SU-DHL-6 (cell line): ENCODE results near the gene SPATA33.
"Not testable (repeated sequence)": the region's sequence is repeated elsewhere in the genome, so short reads cannot be mapped to it uniquely, and the experiment has no call there.

ENCODE experiments used
- H2AFZ ChIP-seq: fragments of 200-600 bp; sonication (generic); 2 replicates; pipeline ENCODE4 v1.6.1; 2014; ENCODE audit warnings: low read depth, mild to moderate bottlenecking, moderate library complexity, mixed read lengths, antibody characterized with exemption, low read length; ENCODE audit not compliant: severe bottlenecking
- H3F3A ChIP-seq: fragments of 200-600 bp; shearing (Covaris generic); 2 replicates; pipeline ENCODE4 v1.6.0; 2016; ENCODE audit warnings: antibody characterized with exemption, mild to moderate bottlenecking; ENCODE audit not compliant: insufficient read depth
- H3K27ac ChIP-seq: fragments of 200-600 bp; sonication (generic); 2 replicates; pipeline ENCODE4 v1.5.1; 2016; ENCODE audit warnings: low read depth, mild to moderate bottlenecking, low read length, moderate library complexity, mixed read lengths
- H3K27me3 ChIP-seq: fragments of 200-600 bp; sonication (generic), shearing (Covaris generic); 2 replicates; pipeline ENCODE4 v1.6.0; 2014; ENCODE audit warnings: mild to moderate bottlenecking, low read length
- H3K36me3 ChIP-seq: fragments of 200-600 bp; sonication (generic); 2 replicates; pipeline ENCODE4 v1.6.1; 2014; ENCODE audit warnings: mild to moderate bottlenecking, low read length, mixed read lengths
- H3K4me2 ChIP-seq: fragments of 300-600, 200-600 bp; shearing (Covaris generic), sonication (generic); 2 replicates; pipeline ENCODE4 v1.6.0; 2014; ENCODE audit warnings: low read length, low read depth, mild to moderate bottlenecking; ENCODE audit not compliant: poor library complexity, severe bottlenecking
- H3K4me3 ChIP-seq: fragments of 200-600 bp; sonication (generic); 2 replicates; pipeline ENCODE4 v1.5.1; 2014; ENCODE audit warnings: antibody characterized with exemption, low read length, mild to moderate bottlenecking, mixed read lengths; ENCODE audit not compliant: insufficient read depth, poor library complexity, severe bottlenecking
- H3K79me2 ChIP-seq: fragments of 200-600 bp; sonication (generic); 2 replicates; pipeline ENCODE4 v1.6.1; 2014; ENCODE audit warnings: mild to moderate bottlenecking, low read length, moderate library complexity; ENCODE audit not compliant: insufficient read depth
- H3K9ac ChIP-seq: fragments of 200-600 bp; sonication (generic); 2 replicates; pipeline ENCODE4 v1.7.0; 2014; ENCODE audit warnings: mild to moderate bottlenecking, low read length
- H3K9me2 ChIP-seq: fragments of 200-600 bp; sonication (generic); replicated peaks from 2 replicates; pipeline ENCODE4 v1.6.1; 2014; ENCODE audit warnings: low read length; ENCODE audit not compliant: insufficient read depth
- H3K9me3 ChIP-seq: fragments of 200-600 bp; sonication (generic); 2 replicates; pipeline ENCODE4 v1.6.1; 2014; ENCODE audit warnings: low read length, mixed read lengths; ENCODE audit not compliant: insufficient read depth
- H4K20me1 ChIP-seq: fragments of 200-600 bp; sonication (generic); 2 replicates; pipeline ENCODE4 v1.6.1; 2014; ENCODE audit warnings: low read depth, mild to moderate bottlenecking, antibody characterized with exemption, low read length, moderate library complexity, mixed read lengths
- EZH2phosphoT487 ChIP-seq: fragments of 200-600 bp; sonication (generic), shearing (Covaris generic); conservative IDR thresholded peaks from 2 replicates; pipeline ENCODE4 v1.6.1; 2018; ENCODE audit warnings: mild to moderate bottlenecking, antibody characterized with exemption, low read length, moderate library complexity, mixed read lengths
- TF ChIP-seq, protein P1 (sequence below): fragments of 200-600 bp; sonication (generic); IDR thresholded peaks from one replicate; pipeline ENCODE4 v1.5.1; 2017; ENCODE audit warnings: antibody characterized with exemption, mild to moderate bottlenecking, low read length, moderate library complexity; ENCODE audit not compliant: insufficient read depth, poor library complexity, severe bottlenecking

SPATA33 gene

GRCh38 chr16:89624777-89625761, 32.6 kb upstream of the SPATA33 start:
- no peak overlapping the region for H3K27ac ChIP-seq
- H2AFZ ChIP-seq: no peak overlapping the region
- H3F3A ChIP-seq: no peaks in the 10 kb centered on the region
- H3K9me2 ChIP-seq: no peaks in the 10 kb centered on the region
- H4K20me1 ChIP-seq: no peaks in the 10 kb centered on the region
- H3K27me3 ChIP-seq: no peaks in the 10 kb centered on the region
- H3K4me2 ChIP-seq: no peak overlapping the region
- H3K79me2 ChIP-seq: no peaks in the 10 kb centered on the region
- H3K9ac ChIP-seq: no peak overlapping the region
- H3K4me3 ChIP-seq: no peak overlapping the region
- TF ChIP-seq, protein P1, sequence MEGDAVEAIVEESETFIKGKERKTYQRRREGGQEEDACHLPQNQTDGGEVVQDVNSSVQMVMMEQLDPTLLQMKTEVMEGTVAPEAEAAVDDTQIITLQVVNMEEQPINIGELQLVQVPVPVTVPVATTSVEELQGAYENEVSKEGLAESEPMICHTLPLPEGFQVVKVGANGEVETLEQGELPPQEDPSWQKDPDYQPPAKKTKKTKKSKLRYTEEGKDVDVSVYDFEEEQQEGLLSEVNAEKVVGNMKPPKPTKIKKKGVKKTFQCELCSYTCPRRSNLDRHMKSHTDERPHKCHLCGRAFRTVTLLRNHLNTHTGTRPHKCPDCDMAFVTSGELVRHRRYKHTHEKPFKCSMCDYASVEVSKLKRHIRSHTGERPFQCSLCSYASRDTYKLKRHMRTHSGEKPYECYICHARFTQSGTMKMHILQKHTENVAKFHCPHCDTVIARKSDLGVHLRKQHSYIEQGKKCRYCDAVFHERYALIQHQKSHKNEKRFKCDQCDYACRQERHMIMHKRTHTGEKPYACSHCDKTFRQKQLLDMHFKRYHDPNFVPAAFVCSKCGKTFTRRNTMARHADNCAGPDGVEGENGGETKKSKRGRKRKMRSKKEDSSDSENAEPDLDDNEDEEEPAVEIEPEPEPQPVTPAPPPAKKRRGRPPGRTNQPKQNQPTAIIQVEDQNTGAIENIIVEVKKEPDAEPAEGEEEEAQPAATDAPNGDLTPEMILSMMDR: no peak
- TF ChIP-seq EZH2phosphoT487: no peak
- H3K36me3 ChIP-seq: no peaks in the 10 kb centered on the region
- H3K9me3 ChIP-seq: no peaks in the 10 kb centered on the region

DNA sequence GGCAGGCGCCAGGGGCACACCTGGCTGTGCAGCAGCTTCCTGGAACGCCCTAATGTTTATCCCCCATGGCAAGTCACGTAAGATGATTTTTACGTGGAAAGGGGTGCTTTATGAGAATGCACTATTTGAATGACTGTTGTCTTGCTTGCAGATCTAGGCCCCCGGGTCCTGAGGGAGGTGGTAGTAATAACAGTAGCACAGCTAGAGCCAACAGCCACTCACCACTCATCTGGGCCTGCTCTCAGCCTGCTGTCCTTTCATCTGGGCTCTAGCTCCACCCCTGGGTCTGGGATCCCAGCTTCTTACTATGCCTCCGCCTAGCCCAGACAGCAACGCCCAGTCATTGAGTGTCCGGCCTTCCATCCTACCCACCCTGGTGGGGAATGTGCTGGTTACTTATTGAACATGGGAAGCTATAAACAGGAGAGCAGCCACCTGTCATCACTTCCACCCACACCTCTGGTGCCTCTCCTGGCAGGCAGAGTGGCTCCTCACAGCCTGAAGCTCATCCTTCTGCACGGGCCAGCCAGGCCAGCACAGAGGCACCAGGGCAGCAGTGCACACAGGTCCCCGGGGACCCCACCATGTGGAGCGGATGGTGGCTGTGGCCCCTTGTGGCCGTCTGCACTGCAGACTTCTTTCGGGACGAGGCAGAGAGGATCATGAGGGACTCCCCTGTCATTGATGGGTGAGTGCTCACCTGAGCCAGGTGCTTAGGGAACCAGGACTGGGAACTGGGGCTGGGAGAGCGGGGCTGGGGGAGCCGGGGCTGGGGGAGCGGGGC, 27.6 kb upstream of the SPATA33 start:
- Histone ChIP-seq H3K9me2 (no peaks in the 10 kb centered on the region), H3K9me3 (no peaks in the 10 kb centered on the region), H3K4me3 (no peak overlapping the region), H3K79me2 (no peaks in the 10 kb centered on the region), H3F3A (no peaks in the 10 kb centered on the region), H3K27ac (no peak overlapping the region), H4K20me1 (no peaks in the 10 kb centered on the region), H2AFZ (no peak overlapping the region), H3K27me3 (no peaks in the 10 kb centered on the region), H3K9ac (no peak overlapping the region), H3K36me3 (no peaks in the 10 kb centered on the region), H3K4me2 (no peak overlapping the region)
- TF ChIP-seq EZH2phosphoT487: no peak
- TF ChIP-seq, protein P1: no peak

- H3K27ac ChIP-seq: no peak overlapping the region
- no peaks in the 10 kb centered on the region for H3K36me3 ChIP-seq
- H4K20me1 ChIP-seq: no peaks in the 10 kb centered on the region
- TF ChIP-seq, protein P1: no peak
- TF ChIP-seq EZH2phosphoT487: no peak
- H3K4me3 ChIP-seq: no peak overlapping the region
- H3K79me2 ChIP-seq: no peaks in the 10 kb centered on the region
- H3K4me2 ChIP-seq: no peak overlapping the region
- H3K9ac ChIP-seq: no peak overlapping the region
- H3F3A ChIP-seq: no peaks in the 10 kb centered on the region
- H2AFZ ChIP-seq: no peak overlapping the region
- no peaks in the 10 kb centered on the region for H3K9me3 ChIP-seq
- no peaks in the 10 kb centered on the region for H3K9me2 ChIP-seq
- H3K27me3 ChIP-seq: no peaks in the 10 kb centered on the region
Measured at GRCh38 chr16:89633064-89633631, 24.5 kb upstream of the SPATA33 start.

DNA sequence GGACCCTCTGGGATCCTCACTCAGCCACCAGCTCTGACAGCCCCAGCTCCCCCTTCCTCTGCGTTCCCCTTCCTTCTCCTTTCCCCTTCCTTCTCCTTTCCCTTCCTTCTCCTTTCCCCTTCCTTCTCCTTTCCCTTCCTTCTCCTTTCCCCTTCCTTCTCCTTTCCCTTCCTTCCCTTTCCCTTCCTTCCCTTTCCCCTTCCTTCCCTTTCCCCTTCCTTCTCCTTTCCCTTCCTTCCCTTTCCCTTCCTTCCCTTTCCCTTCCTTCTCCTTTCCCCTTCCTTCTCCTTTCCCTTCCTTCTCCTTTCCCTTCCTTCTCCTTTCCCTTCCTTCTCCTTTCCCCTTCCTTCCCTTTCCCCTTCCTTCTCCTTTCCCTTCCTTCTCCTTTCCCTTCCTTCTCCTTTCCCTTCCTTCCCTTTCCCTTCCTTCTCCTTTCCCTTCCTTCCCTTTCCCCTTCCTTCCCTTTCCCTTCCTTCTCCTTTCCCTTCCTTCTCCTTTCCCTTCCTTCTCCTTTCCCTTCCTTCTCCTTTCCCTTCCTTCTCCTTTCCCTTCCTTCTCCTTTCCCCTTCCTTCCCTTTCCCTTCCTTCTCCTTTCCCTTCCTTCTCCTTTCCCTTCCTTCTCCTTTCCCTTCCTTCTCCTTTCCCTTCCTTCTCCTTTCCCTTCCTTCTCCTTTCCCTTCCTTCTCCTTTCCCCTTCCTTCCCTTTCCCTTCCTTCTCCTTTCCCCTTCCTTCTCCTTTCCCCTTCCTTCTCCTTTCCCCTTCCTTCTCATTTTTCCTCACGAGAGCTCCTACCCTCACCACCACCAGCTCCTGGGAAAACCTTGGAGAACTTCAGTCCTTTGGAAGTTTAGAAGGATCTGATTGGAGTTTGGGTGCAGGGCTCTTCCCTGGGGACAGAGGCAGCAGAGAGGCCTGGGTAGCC, 22.9 kb upstream of the SPATA33 start:
- not testable (repeated sequence) for H3K27ac ChIP-seq

More for the DNA sequence above, 22.9 kb upstream of the SPATA33 start:
- H4K20me1 ChIP-seq, H3K9me3 ChIP-seq, H3K9ac ChIP-seq, H3K9me2 ChIP-seq, H2AFZ ChIP-seq, H3K36me3 ChIP-seq, H3K4me2 ChIP-seq, H3K27me3 ChIP-seq, H3F3A ChIP-seq, H3K4me3 ChIP-seq, H3K79me2 ChIP-seq: not testable (repeated sequence)
